HEK293T (cell line): ENCODE measurements around the gene CDH10.

ENCODE experiments used
- BHLHE40 ChIP-seq: fragments of 450-650 bp; IDR thresholded peaks from 2 replicates; pipeline ENCODE4 v1.6.1; 2016; ENCODE audit warnings: mild to moderate bottlenecking, moderate library complexity, borderline replicate concordance
- FOXM1 ChIP-seq: fragments of 450-650 bp; IDR thresholded peaks from 2 replicates; pipeline ENCODE4 v1.6.1; 2017; ENCODE audit warnings: mild to moderate bottlenecking, borderline replicate concordance
- SP1 ChIP-seq: fragments of 450-650 bp; IDR thresholded peaks from 2 replicates; pipeline ENCODE4 v1.6.1; 2017

DNA sequence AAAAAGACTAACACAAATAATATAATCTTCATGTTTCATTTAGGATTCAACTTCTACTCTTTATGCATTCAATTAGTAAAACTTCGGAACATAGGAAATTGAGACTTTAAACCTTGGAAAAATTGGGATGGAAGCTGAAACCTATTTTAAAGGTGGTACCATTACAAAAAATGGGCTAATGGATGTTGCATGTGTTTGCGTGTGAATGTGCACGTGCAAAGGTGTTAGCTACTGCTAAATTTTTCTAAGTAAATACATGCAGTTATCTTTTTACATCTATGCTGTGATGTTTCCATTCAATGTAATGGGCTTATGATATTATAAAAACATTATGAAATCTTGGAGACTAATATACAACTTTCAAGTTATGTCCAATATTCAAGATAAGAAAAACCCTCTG lies 134.8 kb downstream of the CDH10 start:
- TF ChIP-seq BHLHE40, result no peak
- no peak for TF ChIP-seq FOXM1
- no peak for TF ChIP-seq SP1
